CD8-positive, alpha-beta memory T cell (primary cell): ENCODE results near the gene IMPA2. TPM values are rescaled to one million over a fixed set of nuclear protein-coding genes. Genes with fewer than 3 reads are reported as not detected.
"Not testable (repeated sequence)": the region's sequence is repeated elsewhere in the genome, so short reads cannot be mapped to it uniquely, and the experiment has no call there.

Experiments
- CTCF ChIA-PET: fragments of 350-600 bp; sonication (Branson Sonifier 250); formaldehyde crosslinking; loops from one replicate; lab custom pipeline; 2021; ENCODE audit warnings: antibody characterized with exemption; lab: Charles Lee
- POLR2A ChIA-PET: fragments of 350-600 bp; sonication (Branson Sonifier 250); formaldehyde crosslinking; loops from one replicate; lab custom pipeline; 2021; ENCODE audit warnings: antibody characterized with exemption; lab: Charles Lee
- DNase-seq, 5 donors: peaks; one replicate each; pipeline versions ENCODE4 v3.0.0 to v3.0.0-alpha.2; 2020 to 2022; ENCODE audit warnings: mixed read lengths in 1 of 5
- H3K27ac ChIP-seq: one replicate; pipeline ENCODE4 v1.7.0; 2013; ENCODE audit warnings: low read depth, mild to moderate bottlenecking, low read length, moderate library complexity
- H3K27me3 ChIP-seq: 2 replicates; pipeline ENCODE4 v1.7.0; 2013; ENCODE audit warnings: low read length, mild to moderate bottlenecking; ENCODE audit not compliant: insufficient read depth, poor library complexity, severe bottlenecking
- H3K36me3 ChIP-seq: 2 replicates; pipeline ENCODE4 v1.7.0; 2013; ENCODE audit warnings: mild to moderate bottlenecking, low read length, moderate library complexity; ENCODE audit not compliant: insufficient read depth
- H3K4me1 ChIP-seq: 2 replicates; pipeline ENCODE4 v1.7.0; 2013; ENCODE audit warnings: mild to moderate bottlenecking, low read length, moderate library complexity; ENCODE audit not compliant: insufficient read depth
- H3K4me3 ChIP-seq: 2 replicates; pipeline ENCODE4 v1.7.0; 2013; ENCODE audit warnings: mild to moderate bottlenecking, low read length
- H3K9me3 ChIP-seq: 2 replicates; pipeline ENCODE4 v1.7.0; 2013; ENCODE audit warnings: mild to moderate bottlenecking, low read length
- H3K27ac Mint-ChIP-seq, 8 donors: one replicate each; pipeline ENCODE4 v1.8.0; 2020 to 2021; ENCODE audit warnings: mixed read lengths in 8 of 8, mild to moderate bottlenecking in 6 of 8, inconsistent platforms in 3 of 8, moderate library complexity in 3 of 8
- H3K27me3 Mint-ChIP-seq, 2 donors: one replicate each; pipeline ENCODE4 v1.8.0; 2020 to 2021; ENCODE audit warnings: mixed read lengths in 2 of 2, mild to moderate bottlenecking in 1 of 2, moderate library complexity in 1 of 2
- H3K36me3 Mint-ChIP-seq, 3 donors: one replicate each; pipeline ENCODE4 v1.8.0; 2020 to 2021; ENCODE audit warnings: mixed read lengths in 3 of 3, inconsistent platforms in 1 of 3, mild to moderate bottlenecking in 1 of 3
- H3K4me1 Mint-ChIP-seq, 3 donors: one replicate each; pipeline ENCODE4 v1.8.0; 2020 to 2021; ENCODE audit warnings: mixed read lengths in 3 of 3, inconsistent platforms in 1 of 3, mild to moderate bottlenecking in 1 of 3
- H3K4me3 Mint-ChIP-seq, 7 donors: one replicate each; pipeline ENCODE4 v1.8.0; 2020 to 2021; ENCODE audit warnings: mixed read lengths in 7 of 7, mild to moderate bottlenecking in 6 of 7, moderate library complexity in 4 of 7, inconsistent platforms in 2 of 7
- H3K9me3 Mint-ChIP-seq, 5 donors: one replicate each; pipeline ENCODE4 v1.8.0; 2020 to 2022; ENCODE audit warnings: mixed read lengths in 5 of 5, mild to moderate bottlenecking in 3 of 5, moderate library complexity in 2 of 5, inconsistent platforms in 1 of 5
- polyA plus RNA-seq: library from polyadenylated mRNA; unstranded; fragments of 300-500 nt; fragmentation: Illumina TruSeq; gene quantifications from one replicate; pipeline ENCODE4 v1.2.3, GENCODE V29; 2021
- total RNA-seq, 2 experiments: library from RNA; stranded (reverse); gene quantifications; one replicate each; pipeline ENCODE4 v1.2.3, GENCODE V29; 2021

IMPA2 gene
- total and polyA plus RNA-seq, 3 experiments from 2014 or later: 6.2 to 14.0 (median 13.3) TPM

DNA sequence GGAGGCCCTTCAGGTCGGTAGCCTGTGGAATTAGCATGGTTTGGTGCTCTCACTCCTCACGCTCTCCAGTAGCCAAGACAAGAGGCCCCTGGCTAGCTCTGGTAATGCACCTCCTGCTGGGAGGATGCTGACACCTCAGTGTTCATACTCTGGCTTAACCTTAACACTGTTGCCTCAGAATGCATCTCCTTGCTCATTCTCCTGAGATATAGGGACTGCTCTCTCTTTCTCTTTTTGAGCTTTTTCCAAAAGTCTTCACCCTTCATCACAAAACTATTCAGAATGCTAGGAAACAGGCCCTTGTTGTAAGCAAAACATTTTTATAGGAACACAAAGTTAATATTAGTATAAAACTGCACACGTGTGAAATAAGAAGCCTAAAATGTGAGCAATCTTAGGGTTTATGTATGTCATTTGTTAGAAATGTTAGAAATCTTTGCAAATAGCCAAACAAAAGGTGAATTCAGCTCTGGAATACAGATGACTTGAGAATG lies 17.3 kb upstream of the IMPA2 start:
- no peak overlapping the region for H3K27ac Mint-ChIP-seq
- Histone ChIP-seq H3K36me3 (no peaks in the 10 kb centered on the region), H3K27me3 (no peaks in the 10 kb centered on the region), H3K9me3 (no peaks in the 10 kb centered on the region), H3K4me3 (no peak overlapping the region), H3K4me1 (no peaks in the 10 kb centered on the region), H3K27ac (no peak overlapping the region)
- DNase-seq: no peak
- CTCF ChIA-PET: no interaction called here
- no peaks in the 10 kb centered on the region for H3K4me1 Mint-ChIP-seq
- H3K36me3 Mint-ChIP-seq: no peaks in the 10 kb centered on the region
- H3K27me3 Mint-ChIP-seq: peaks cover 3 to 7% of the 10 kb centered on the region in 2 donors
- POLR2A ChIA-PET: no interaction called here
- H3K9me3 Mint-ChIP-seq: no peaks in the 10 kb centered on the region
- no peak overlapping the region for H3K4me3 Mint-ChIP-seq

- no peaks in the 10 kb centered on the region for H3K36me3 ChIP-seq
- Mint-ChIP-seq H3K4me1 (no peaks in the 10 kb centered on the region), H3K27ac (peak overlapping the region in 1 of 8 donors; percentile 24), H3K4me3 (no peak overlapping the region), H3K27me3 (peaks cover 3 to 4% of the 10 kb centered on the region in 2 donors), H3K36me3 (no peaks in the 10 kb centered on the region), H3K9me3 (no peaks in the 10 kb centered on the region)
- CTCF ChIA-PET: interaction anchor here (1.2 kb wide), 1 partner anchor 25 kb away, joined by 3 read pairs; no protein-coding TSS in a partner anchor
- H3K27me3 ChIP-seq: no peaks in the 10 kb centered on the region
- POLR2A ChIA-PET: no interaction called here
- H3K4me3 ChIP-seq: no peak overlapping the region
- no peak overlapping the region for H3K27ac ChIP-seq
- DNase-seq: no peak
- no peaks in the 10 kb centered on the region for H3K9me3 ChIP-seq
- no peaks in the 10 kb centered on the region for H3K4me1 ChIP-seq
Observed at GRCh38 chr18:11969904-11970835, 11.1 kb upstream of the IMPA2 start.

DNA sequence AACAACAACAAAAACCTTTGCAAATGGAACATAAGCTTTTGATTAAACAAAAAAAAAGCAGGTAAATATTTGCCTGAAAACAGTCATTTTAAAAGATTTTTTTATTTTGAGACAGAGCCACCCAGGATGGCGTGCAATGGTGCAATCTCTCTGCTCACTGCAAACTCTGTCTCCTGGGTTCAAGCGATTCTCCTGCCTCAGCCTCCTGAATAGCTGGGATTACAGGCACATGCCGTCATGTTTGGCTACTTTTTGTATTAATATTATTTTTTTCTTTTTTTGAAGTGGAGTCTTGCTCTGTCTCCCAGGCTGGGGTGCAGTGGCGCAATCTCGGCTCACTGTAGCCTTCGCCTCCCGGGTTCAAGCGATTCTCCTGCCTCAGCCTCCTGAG lies 10.5 kb upstream of the IMPA2 start:
- CTCF ChIA-PET, DNase-seq, H3K27me3 ChIP-seq, POLR2A ChIA-PET, H3K27ac Mint-ChIP-seq, H3K4me1 ChIP-seq, H3K9me3 ChIP-seq, H3K36me3 ChIP-seq, H3K27ac ChIP-seq, H3K27me3 Mint-ChIP-seq, H3K4me3 Mint-ChIP-seq, H3K9me3 Mint-ChIP-seq, H3K4me3 ChIP-seq, H3K4me1 Mint-ChIP-seq, H3K36me3 Mint-ChIP-seq: not testable (repeated sequence)

DNA sequence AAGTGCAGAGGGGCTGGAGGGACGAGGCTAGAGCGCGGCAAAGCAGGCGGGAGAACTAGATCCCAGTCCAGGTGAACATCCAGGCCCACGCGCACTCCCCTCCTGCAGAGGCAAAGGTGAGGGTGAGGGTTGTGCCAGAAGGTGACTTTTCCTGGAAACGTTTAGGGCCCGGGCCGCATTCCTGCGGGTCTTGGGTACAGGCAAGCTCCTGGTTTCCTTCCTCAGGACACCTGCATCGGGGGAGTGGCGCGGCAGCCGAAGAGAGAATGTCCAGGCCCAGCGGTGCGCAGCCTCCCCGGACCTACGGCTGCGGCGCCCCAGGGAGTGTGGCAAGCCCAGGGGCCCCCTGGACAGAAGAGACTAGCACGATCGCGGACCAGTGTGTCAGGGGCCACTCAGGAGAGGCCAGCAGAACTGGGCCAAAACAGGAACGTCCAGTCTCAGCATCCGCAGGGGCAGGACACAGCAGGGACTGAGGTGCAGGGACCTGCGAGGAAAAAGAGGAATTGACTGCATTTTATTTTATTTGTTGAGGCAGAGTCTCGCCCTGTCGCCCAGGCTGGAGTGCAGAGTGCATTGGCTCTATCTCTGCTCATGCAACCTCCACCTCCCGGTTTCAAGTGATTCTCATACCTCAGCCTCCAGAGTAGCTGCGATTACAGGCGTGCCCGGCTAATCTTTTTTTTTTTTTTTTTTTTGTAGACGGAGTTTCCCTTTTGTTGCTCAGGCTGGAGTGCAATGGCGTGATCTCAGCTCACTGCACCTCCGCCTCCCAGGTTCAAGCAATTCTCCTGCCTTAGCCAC lies 8.7 kb upstream of the IMPA2 start:
- no peaks in the 10 kb centered on the region for H3K4me1 ChIP-seq
- CTCF ChIA-PET: no interaction called here
- no peak overlapping the region for H3K4me3 ChIP-seq
- peaks cover under 1 to 3% of the 10 kb centered on the region in 2 donors for H3K27me3 Mint-ChIP-seq
- no peak for DNase-seq
- H3K27ac ChIP-seq: no peak overlapping the region
- POLR2A ChIA-PET: no interaction called here
- H3K27me3 ChIP-seq: no peaks in the 10 kb centered on the region
- no peak overlapping the region for H3K27ac Mint-ChIP-seq
- H3K36me3 ChIP-seq: no peaks in the 10 kb centered on the region
- no peak overlapping the region for H3K4me3 Mint-ChIP-seq
- H3K9me3 ChIP-seq: no peaks in the 10 kb centered on the region
- H3K36me3 Mint-ChIP-seq: no peaks in the 10 kb centered on the region
- no peaks in the 10 kb centered on the region for H3K4me1 Mint-ChIP-seq
- H3K9me3 Mint-ChIP-seq: no peaks in the 10 kb centered on the region

DNA sequence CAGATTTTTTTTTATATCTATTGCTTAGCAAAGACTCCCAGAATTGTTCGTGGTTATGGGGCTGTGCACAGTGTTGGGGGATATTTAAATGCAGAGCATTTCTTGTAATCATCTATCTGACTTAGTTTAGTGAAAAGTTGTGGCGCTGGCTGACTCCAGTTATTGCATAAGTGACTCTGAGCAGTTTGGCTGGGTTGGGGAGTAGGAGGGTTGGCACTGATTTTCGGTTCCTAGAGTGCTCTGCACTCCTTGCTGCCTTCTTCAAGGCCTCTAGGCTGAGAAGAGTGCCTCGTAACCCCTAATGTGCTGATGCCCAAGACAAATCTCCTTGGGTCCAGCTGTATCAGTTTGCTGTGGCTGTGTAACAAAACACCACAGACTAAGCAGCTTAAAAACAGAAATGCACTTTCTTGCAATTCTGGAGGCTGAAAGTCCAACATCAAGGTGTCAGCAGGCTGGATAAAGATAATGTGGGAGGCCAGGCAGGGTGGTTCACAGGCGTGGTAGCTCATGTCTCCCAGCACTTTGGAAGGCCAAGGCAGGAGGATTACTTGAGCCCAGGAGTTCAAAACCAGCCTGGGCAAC lies 6.5 kb upstream of the IMPA2 start:
- no peak overlapping the region for H3K4me3 Mint-ChIP-seq
- POLR2A ChIA-PET: no interaction called here
- peak overlapping the region in 1 of 8 donors; percentile 43 for H3K27ac Mint-ChIP-seq
- peaks cover 1% of the 10 kb centered on the region for H3K4me1 ChIP-seq
- CTCF ChIA-PET: interaction anchor here (1.2 to 3.0 kb wide), 2 partner anchors 20 to 60 kb away, joined by 3 to 10 read pairs; no protein-coding TSS in a partner anchor
- H3K4me3 ChIP-seq: no peak overlapping the region
- no peaks in the 10 kb centered on the region for H3K9me3 Mint-ChIP-seq
- no peaks in the 10 kb centered on the region for H3K9me3 ChIP-seq
- no peaks in the 10 kb centered on the region for H3K27me3 Mint-ChIP-seq
- no peak for DNase-seq
- H3K27me3 ChIP-seq: no peaks in the 10 kb centered on the region
- no peaks in the 10 kb centered on the region for H3K36me3 Mint-ChIP-seq
- H3K36me3 ChIP-seq: no peaks in the 10 kb centered on the region
- peaks cover 0 to under 1% (median under 1%) of the 10 kb centered on the region in 3 donors for H3K4me1 Mint-ChIP-seq
- H3K27ac ChIP-seq: no peak overlapping the region

DNA sequence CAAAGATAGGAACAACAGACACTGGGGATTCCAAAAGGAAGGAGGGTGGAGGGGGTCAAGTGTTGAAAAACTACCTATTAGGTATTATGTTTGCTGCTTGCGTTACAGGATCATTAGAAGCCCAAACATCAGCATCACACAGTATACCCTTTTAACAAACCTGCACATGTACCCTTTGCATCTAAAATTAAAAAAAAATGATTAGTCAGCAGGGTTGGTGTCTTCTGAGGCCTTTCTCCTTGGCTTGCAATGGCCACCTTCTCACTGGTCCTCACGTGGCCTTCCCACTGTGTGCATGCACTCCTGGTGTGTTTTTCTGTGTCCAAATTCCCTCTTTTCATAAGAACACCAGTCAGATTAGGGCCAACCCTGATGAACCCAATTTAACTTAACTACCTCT lies 5.6 kb upstream of the IMPA2 start:
- H3K27me3 Mint-ChIP-seq: no peaks in the 10 kb centered on the region

DNA sequence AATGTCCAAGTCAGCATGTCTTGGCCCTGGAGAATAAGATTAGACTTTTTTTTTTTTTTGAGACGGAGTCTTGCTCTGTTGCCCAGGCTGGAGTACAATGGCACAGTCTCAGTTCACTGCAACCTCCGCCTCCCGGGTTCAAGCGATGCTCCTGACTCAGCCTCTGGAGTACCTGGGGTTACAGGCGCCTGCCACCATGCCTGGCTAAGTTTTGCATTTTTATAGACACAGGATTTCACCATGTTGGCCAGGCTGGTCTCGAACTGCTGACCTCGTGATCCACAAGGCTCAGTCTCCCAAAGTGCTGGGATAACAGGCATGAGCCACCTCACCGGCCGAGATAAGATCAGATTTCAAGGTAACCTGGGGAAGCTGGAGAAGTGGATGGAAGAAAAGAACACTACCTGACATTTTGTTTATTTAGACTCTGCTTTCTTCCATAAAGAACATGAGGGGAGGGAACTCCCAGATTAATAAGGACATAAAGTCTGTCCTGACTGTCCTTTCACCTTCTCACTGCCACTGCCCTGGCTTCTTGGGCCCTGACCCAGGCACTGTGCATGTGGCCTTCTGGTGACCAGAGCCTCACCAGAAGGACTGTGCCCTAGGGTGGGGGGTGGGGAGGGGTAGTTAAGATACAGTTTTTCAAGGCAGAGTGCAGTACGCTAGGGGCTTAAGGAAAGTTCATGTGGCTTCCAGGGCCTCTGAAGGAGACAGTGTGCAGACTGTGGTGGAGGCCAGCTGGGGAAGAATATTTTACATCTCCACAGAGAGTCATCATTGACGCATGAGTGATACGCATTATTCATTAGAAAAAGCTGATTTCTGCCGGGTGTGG lies 4.8 kb upstream of the IMPA2 start:
- ChIA-PET POLR2A (no interaction called here), CTCF (interaction anchor here (0.7 to 3.0 kb wide), 2 partner anchors 8 to 19 kb away, joined by 3 to 10 read pairs; no protein-coding TSS in a partner anchor)
- no peak overlapping the region for H3K27ac Mint-ChIP-seq
- Histone ChIP-seq H3K9me3 (no peaks in the 10 kb centered on the region), H3K4me3 (no peak overlapping the region), H3K27ac (no peak overlapping the region), H3K4me1 (peaks cover 6% of the 10 kb centered on the region), H3K36me3 (no peaks in the 10 kb centered on the region), H3K27me3 (no peaks in the 10 kb centered on the region)
- H3K4me3 Mint-ChIP-seq: peak overlapping the region in 1 of 7 donors; percentile 33
- no peaks in the 10 kb centered on the region for H3K9me3 Mint-ChIP-seq
- H3K27me3 Mint-ChIP-seq: no peaks in the 10 kb centered on the region
- peaks cover 6% of the 10 kb centered on the region in 3 donors for H3K4me1 Mint-ChIP-seq
- H3K36me3 Mint-ChIP-seq: peaks cover 0 to 7% (median 0%) of the 10 kb centered on the region in 3 donors
- DNase-seq: no peak

More for the DNA sequence above, 5.6 kb upstream of the IMPA2 start:
- H3K9me3 ChIP-seq: no peaks in the 10 kb centered on the region
- H3K4me1 ChIP-seq: peaks cover 6% of the 10 kb centered on the region
- no peak overlapping the region for H3K27ac ChIP-seq
- no peaks in the 10 kb centered on the region for H3K27me3 ChIP-seq
- H3K4me1 Mint-ChIP-seq: peaks cover 6% of the 10 kb centered on the region in 3 donors
- POLR2A ChIA-PET: no interaction called here
- no peaks in the 10 kb centered on the region for H3K36me3 ChIP-seq
- peaks cover 0 to 3% (median 0%) of the 10 kb centered on the region in 3 donors for H3K36me3 Mint-ChIP-seq
- H3K27ac Mint-ChIP-seq: no peak overlapping the region
- H3K9me3 Mint-ChIP-seq: no peaks in the 10 kb centered on the region
- CTCF ChIA-PET: interaction anchor here (0.7 to 3.0 kb wide), 3 partner anchors 8 to 61 kb away, joined by 3 to 10 read pairs (median 3); no protein-coding TSS in a partner anchor
- no peak overlapping the region for H3K4me3 Mint-ChIP-seq
- no peak overlapping the region for H3K4me3 ChIP-seq
- no peak for DNase-seq
